Measurements from ENCODE around the gene GLB1L. TPM values are rescaled to one million over a fixed set of nuclear protein-coding genes. Genes with fewer than 3 reads are reported as not detected.
"Not testable (repeated sequence)": the region's sequence is repeated elsewhere in the genome, so short reads cannot be mapped to it uniquely, and the experiment has no call there.

The GLB1L gene
- total RNA-seq, 1 donor from 2014 or later: 1.4 TPM

DNA sequence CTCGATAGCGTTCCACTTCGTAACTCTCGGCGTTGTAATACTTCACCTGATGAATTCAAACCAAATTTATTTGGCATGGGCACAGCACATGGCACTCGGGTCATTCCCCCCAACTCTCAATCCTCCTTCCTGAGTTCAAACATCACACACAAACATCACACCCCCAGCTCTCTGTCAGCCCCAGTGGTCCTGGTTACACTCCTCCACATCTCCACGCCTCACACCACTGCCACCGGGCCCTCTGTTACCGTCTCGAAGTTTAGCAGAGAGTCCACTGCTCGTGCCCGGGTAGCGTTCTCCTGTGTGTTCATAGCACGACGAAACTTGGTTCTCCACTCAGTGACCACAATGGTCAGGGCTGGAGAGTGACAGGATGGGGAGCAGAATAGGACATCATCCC, 31.1 kb downstream of the GLB1L start:
- no peak for DNase-seq
- intact Hi-C loops (cut with DNase I): no loop called here
- no peak for ATAC-seq (ENCODE audit: poor library complexity)

DNA sequence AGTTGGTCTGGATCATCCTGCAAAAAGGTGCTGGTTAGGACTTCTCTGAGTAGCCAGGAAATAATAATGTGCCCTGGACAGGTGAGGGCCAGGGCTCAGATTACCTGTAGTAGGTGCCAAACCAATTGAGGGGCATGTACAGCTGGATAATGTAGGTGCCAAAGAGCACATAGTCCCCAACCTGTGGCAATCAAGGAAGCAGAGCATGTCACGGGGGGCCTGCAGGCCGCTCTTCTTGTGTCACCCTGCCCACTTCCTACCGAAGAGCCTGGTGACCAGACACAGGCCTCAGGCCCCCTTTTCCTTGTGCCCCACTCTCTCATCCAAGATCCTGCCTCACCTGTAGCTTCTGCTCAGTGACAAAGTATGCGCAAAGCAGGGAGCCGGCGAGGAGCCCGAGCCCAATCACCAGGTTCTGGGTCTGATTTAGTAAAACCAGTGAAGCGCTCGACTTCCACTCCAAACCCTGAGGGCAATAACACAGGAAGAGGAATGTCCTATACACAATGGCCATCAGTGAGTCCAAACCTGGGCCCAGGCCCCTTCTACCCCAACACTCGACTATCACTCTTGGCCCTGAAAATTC, 31.7 kb downstream of the GLB1L start:
- ATAC-seq (ENCODE audit: poor library complexity): no peak
- intact Hi-C loops (cut with DNase I): no loop called here
- no peak for DNase-seq

DNA sequence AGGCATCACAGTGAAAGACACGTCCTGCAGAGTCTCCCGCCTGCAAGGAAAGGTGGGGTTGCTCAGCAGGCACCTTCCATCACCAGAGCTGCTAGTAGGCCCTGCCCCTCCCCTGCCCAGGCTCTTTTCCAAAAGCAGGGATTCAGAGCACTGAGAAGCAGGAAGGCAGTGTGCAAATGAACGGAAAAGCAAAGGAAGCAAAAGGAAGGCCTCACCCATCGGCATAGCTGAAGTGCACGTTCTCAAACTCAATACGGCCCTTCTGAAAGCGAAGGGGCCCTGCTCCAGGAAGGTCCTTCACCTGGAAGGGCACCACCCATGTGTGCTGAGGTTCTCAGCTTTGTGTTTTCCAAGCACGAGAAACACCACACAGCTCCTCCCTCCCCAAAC, 32.2 kb downstream of the GLB1L start:
- intact Hi-C loops (cut with DNase I): no loop called here
- DNase-seq (no peak), ATAC-seq (ENCODE audit: poor library complexity) (no peak)

DNA sequence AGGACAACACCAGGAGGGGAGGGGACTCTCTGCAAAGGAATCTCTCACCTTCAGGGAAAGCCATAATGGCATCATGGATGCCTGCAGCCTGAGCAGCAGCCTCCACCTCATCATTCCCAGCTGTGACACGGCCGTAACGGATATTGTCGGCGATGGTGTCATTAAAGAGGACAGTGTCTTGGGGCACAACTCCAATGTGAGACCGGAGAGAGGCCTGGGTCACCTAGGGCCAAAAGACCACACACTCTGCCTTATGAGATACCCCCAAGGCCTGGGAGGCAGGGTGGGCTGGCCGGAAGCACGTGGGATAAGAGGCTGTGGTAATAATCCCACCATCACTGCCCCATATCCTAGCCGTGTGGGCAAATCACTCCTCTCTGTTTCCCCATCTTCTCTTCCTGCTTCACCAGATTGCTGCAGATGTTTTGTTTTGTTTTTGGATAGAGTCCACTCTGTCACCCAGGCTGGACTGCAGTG, 34.3 kb downstream of the GLB1L start:
- ATAC-seq (ENCODE audit: poor library complexity) (no peak), DNase-seq (no peak)
- intact Hi-C loops (cut with DNase I): no loop called here

DNA sequence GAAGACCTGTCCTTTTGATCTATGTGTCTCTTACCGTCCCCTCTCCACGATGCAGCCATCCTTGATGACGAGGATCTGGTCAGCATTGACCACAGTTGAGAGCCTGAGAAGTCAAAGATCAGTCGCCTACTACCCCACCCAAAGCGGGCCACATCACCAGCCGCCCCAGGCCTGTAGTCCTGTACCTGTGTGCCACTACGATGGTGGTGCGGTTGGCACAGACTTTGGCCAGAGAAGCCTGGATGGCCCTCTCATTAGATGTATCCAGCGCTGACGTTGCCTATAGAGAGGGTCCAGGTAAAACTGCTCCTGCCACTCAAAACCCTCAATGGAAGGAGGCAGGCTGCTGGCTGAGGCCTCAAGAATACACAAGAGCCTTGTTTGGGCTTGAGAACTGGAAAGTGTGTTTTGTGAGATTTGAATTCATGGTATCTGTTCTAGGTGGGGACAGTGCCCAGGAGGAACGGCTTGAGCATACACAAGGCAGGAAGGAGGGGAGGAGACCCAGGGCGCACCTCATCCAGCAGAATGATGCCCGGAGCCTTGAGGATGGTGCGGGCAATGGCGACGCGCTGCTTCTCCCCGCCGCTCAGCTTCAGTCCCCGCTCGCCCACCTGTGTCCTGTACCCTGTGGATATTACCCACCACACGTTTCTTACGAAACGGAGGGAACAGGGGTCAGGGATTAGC, 34.9 kb downstream of the GLB1L start:
- DNase-seq (no peak), ATAC-seq (ENCODE audit: poor library complexity) (no peak)
- intact Hi-C loops (cut with DNase I): no loop called here

DNA sequence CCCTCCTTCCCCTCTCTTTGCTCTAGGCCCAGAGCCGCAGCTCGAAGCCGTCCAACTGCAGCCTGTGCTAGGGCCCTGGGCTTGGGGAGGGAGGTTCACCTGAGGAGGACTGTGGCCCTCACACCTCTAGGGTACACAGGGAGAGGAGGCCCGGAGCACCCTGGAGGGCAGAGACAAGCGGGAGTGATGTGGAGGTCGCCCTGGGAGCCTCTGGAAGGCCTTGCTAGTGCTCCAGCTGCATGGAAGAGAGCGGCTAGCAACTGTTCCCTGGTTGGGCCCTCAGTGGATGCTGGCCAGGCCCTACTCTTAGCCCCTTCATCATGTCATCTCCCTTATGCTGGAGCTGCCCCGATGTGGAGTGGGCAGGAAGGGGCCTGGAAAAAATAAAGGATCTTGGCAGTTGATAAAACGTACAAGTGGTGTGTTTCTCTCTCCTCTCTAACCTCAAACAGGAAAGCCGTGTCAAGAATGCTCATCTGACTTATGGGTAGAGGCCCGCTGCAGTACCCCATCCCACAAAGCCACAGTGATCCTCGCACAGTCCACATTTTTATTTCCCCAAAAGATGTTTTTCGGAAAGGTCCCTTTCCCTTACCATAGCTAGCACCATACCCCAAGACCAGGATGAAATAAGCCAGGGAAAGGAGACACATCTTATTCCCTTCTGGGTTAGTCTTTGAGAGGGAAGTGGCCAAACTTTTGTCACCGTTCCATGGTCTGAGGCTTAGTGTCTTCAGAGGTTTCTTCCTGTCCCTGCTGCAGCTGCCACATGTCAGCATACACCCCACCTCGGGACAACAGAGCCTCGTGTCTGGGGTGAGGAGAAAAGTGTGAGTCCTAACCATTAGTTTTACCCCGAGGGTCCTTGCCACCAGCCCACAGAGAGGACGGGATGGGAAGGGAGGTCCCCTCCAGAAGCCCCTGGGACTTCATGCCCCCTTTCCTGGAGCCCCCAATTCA, 35.7 kb downstream of the GLB1L start:
- ATAC-seq (ENCODE audit: poor library complexity) (no peak), DNase-seq (no peak)
- intact Hi-C loops (cut with DNase I): no loop called here

DNA sequence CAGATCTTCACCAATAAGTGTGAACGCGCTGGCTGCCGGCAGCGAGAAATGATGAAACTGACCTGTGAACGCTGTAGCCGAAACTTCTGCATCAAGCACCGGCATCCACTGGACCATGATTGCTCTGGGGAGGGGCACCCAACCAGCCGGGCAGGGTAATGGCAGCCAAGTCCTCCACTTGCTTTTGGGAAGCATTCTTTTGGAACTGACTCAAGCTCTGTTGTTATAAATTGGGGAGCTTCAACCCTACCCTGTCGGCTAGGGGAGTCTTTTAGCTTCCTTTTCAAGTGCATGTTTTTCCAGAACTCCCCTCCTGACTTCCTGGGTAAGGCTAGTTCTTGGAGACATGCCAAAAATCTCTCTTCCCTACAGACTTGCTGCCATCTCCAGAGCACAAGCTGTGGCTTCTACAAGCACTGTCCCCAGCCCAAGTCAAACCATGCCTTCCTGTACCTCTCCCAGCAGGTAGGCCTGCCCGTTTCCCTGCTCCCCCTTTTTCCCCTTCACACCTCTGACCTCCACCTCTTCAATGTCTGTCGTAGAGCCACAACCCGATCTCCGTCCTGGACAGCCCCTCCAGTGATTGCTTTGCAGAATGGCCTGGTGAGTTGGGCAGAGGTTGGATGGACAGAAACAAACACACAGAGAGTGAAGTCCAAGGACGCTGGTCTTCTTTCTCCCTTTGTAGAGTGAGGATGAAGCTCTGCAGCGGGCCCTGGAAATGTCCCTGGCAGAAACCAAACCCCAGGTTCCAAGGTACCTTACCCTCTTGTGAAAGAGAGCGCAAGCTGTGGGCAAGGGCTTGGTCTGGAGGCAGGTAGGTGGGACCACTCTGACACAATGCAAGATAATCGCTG, 37.1 kb downstream of the GLB1L start:
- intact Hi-C loops (cut with DNase I): no loop called here
- no peak for DNase-seq
- no peak for ATAC-seq (ENCODE audit: poor library complexity)

DNA sequence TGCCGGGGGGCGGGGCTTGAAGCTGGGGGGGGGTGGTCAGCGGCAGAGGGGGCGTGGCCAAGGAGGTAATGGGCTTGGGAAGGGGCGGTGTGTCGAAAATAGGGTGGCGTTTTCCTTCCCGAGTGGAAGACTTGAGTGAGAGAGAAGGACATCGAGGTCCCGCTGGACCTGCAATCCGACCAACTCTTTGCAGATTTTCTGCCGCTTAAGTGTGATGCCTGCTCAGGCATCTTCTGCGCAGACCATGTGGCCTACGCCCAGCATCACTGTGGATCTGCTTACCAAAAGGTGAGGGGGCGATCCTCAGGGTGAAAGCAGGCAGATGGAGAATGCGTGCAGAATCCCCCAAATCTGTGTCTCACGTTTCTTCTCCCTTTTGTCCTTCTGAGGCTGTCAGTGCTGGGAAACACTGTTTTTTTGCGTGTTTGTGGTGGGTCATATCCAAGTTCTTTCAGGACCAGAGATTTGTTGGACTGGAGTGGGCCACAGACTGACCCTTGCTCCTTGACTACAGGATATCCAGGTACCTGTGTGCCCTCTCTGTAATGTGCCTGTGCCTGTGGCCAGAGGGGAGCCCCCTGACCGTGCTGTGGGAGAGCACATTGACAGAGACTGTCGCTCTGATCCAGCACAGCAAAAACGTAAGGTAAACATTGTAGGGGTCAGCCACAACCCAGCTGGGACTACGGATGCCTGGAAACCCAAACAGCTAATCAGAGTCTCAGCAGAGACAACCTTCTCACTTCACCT, 37.9 kb downstream of the GLB1L start:
- DNase-seq (no peak), ATAC-seq (ENCODE audit: poor library complexity) (no peak)
- intact Hi-C loops (cut with DNase I): no loop called here

DNA sequence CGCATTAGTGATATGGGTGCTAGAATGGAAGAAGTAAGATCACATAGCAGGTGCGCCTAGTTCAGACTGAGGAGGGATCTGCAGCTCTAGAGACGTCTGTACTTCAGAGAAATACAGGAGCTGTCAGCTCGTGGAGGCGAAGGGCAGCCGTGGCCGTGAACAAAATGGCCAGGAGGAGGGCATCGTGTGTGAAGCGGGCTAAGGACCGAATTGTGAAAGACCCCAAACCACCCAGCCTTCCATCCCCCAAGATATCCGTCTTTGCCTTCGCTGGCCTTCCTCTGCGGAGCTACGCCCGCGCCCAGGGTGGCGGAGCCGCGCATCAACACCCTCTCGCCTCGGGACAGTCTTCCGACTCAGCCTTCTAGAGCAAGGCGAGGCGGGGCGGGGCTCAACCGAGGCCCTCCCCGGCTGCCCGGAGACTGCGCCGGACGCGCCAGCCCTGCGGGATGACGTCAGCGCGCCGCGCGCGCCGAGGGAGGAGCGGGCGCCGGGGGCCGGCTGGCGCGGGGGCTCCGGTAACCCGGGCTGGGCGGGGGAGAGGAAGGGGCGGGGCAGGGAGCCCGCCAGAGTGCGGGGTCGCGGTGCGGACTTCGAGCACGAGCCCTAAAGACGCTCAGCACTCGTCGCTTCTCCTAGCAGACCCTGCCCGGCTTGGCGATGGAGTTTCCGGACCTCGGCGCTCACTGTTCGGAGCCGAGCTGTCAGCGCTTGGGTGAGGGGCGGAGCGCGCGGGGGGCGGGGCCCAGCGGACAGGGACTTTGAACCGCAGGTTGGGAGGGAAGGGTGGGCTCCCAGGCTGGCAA, 38.7 kb downstream of the GLB1L start, which contains the start of gene ZFAND2B:
TSS of gene ZFAND2B (plus strand) at position 455 of the 806 bp plus-strand sequence. CDS start at position 661, 206 bp downstream.
- intact Hi-C loops (cut with DNase I): no loop called here
- ATAC-seq (ENCODE audit: poor library complexity) (peak; percentile 98), DNase-seq (peak; percentile 97)

DNA sequence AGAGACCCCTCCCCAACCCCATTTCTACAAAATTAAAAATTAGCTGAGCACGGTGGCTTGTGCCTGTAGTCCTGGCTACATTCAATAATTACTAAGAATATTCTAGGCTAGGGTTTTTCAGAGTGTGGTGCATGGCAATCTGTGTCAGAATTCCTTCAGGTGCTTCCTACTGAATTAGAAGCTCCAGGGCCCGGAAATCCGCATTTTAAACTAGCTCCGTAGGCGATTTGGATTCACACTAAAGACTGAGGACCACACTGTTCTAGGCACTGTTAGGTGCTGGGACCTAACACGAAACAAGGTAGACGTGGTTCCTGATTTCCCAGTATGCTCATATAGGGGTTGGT, 39.3 kb downstream of the GLB1L start:
- no peak for ATAC-seq (ENCODE audit: poor library complexity)
- intact Hi-C loops (cut with DNase I): no loop called here
- no peak for DNase-seq

DNA sequence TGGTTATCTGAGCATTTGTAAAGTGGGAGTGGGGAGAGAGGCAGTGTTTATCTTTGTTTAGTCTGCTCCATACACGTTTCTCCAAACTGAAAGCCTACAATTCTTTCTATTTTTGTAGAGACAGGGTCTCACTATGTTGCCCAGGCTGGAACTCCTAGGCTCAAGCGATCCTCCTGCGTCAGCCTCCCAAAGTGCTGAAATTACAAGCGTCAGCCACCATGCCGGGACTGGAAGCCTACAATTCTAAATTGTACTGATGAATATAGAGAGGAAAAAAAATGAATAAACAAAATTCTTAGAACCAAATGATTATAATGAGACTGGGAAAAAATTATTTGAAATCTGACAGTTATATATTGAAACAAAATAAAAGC, 40.1 kb downstream of the GLB1L start:
- intact Hi-C loops (cut with DNase I): no loop called here
- ATAC-seq (ENCODE audit: poor library complexity) (no peak), DNase-seq (no peak)

DNA sequence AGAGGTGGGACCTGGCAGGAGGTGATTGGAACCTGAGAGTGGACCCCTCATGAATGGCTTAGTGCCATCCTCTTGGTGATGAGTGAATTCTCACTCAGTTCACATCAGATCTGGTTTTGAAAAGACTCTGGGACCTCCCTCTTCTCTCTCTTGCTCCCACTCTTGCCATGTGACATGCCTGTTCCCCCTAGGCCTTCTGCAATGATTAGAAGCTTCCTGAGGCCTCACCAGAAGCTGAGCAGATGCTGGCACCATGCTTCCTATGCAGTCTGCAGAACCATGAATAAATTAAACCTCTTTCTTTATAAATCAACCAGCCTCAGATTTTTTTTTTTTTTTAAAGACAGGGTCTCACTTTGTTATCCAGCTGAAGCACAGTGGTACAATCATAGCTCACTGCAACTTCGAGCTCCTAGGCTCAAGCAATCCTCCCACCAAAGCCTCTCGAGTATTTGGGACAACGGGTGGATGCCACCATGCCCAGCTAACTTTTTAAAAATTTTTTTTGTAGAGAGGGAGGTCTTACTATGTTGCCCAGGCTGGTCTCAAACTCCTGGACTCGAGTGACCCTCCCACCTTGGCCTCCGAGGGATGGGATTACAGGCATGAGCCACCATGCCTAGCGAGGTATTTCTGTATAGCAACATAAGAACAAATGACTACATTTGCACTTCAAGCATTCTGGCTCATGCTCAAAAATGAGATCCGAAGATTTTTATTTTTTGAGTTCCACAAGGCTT, 40.6 kb downstream of the GLB1L start:
- DNase-seq (no peak), ATAC-seq (ENCODE audit: poor library complexity) (no peak)
- intact Hi-C loops (cut with DNase I): no loop called here

DNA sequence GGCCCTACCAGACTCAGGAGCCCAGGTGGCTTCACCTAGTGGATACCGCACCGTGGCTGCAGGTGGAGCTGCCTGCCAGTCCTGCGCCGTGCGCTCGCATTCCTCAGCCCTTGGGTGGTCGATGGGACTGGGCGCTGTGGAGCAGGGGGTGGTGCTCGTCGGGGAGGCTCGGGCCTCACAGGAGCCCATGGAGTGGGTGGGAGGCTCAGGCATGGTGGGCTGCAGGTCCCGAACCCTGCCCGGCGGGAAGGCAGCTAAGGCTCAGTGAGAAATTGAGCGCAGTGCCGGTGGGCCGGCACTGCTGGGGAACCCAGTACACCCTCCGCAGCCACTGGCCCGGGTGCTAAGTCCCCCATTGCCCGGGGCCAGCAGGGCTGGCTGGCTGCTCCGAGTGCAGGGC, 43.9 kb downstream of the GLB1L start:
- not testable (repeated sequence) for DNase-seq; ATAC-seq (ENCODE audit: poor library complexity)

DNA sequence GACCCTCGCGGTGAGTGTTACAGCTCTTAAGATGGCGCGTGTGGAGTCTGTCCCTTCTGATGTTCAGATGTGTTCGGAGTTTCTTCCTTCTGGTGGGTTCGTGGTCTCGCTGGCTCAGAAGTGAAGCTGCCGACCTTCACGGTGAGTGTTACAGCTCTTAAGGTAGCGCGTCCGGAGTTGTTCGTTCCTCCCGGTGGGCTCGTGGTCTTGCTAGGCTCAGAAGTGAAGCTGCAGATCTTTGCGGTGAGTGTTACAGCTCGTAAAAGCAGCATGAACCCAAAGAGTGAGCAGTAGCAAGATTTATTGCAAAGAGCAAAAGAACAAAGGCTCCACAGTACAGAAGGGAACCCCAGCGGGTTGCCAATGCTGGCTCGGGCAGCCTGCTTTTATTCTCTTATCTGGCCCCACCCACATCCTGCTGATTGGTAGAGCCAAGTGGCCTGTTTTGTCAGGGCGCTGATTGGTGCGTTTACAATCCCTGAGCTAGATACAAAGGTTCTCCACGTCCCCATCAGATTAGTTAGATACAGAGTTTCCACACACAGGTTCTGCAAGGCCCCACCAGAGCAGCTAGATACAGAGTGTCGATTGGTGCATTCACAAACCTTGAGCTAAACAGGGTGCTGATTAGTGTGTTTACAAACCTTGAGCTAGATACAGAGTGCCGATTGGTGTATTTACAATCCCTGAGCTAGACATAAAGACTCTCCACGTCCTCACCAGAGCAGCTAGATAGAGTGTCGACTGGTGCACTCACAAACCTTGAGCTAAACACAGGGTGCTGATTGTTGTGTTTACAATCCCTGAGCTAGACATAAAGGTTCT, 44.5 kb downstream of the GLB1L start:
- DNase-seq; intact Hi-C loops (cut with DNase I); ATAC-seq (ENCODE audit: poor library complexity): not testable (repeated sequence)

More for the DNA sequence above, 43.9 kb downstream of the GLB1L start:
- intact Hi-C loops (cut with DNase I): not testable (repeated sequence)

DNA sequence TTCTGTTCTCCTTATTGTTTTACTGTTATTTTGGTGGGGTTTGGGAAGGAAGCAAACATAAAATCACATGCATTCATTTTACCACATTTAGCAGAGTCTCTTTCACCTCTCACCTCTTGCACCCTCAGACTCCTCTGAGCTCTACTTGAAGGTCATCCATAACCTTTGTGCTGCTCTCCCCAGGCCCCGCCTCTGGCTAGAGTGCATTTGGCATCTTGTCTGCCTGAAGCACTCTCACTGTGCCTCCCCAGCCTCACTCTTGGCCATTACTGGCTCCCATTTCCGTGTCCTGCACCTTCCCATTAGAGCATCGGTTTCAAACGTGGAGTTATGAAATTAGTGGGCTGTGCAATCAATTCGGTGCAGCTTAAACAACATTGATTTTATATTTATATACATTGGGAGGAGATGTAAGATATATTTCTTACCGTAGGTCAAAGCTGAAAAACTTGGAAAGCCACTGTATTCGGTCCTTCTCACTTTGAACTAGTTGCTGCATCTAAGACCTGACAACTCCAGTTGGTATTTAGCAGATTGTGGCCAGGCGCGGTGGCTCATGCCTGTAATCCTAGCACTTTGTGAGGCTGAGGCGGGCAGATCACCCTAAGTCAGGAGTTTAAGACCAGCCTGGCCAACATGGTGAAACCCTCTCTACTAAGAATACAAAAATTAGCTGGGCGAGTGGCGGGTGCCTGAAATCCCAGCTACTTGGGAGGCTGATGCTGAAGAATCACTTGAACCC, 45.6 kb downstream of the GLB1L start:
- ATAC-seq (ENCODE audit: poor library complexity): no peak

More for the DNA sequence above, 45.6 kb downstream of the GLB1L start:
- intact Hi-C loops (cut with DNase I): no loop called here
- DNase-seq: no peak

All from Right ventricle myocardium superior (tissue), 1 donor.